ENCODE data around the gene VENTX. TPM values are rescaled to one million over a fixed set of nuclear protein-coding genes. Genes with fewer than 3 reads are reported as not detected.

The VENTX gene
- total RNA-seq, 1 experiment from 2014 or later, result 28.0 TPM

DNA sequence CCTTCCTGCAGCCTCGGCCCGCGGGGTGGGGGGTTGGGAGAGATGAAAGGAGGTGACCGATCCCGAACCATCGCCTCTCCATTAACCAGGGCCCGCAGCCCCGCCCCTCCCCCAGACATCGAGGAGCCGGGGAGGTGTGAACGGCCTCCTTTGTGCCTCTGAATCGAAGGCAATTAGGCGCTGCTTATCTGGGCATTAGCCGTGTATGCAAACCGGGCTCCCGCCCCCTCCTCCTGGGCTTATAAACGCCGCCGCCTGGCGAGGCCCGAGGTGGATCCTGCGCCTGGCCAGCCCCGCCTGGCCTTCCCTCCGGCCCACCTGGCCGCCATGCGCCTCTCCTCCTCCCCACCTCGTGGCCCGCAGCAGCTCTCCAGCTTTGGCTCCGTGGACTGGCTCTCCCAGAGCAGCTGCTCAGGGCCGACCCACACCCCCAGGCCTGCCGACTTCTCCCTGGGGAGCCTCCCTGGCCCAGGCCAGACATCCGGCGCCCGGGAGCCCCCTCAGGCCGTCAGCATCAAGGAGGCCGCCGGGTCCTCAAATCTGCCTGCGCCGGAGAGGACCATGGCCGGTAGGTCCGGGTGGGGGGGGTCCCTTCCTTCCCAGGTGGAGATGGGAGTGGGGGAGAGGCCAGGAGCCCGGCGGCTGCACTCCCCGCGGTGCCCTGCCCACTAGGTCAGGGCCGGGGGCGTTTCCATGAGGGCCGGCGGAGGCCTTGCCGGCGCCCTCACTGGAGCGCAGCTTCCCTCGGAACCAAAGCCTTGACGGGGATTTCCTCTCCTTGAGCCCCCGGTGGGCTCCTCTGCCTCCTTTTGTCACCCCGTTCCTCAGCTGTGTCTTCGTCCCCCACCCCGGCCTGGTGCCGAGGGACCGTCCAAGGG lies at the start of gene VENTX (continued):
- TF ChIP-seq, protein P1, sequence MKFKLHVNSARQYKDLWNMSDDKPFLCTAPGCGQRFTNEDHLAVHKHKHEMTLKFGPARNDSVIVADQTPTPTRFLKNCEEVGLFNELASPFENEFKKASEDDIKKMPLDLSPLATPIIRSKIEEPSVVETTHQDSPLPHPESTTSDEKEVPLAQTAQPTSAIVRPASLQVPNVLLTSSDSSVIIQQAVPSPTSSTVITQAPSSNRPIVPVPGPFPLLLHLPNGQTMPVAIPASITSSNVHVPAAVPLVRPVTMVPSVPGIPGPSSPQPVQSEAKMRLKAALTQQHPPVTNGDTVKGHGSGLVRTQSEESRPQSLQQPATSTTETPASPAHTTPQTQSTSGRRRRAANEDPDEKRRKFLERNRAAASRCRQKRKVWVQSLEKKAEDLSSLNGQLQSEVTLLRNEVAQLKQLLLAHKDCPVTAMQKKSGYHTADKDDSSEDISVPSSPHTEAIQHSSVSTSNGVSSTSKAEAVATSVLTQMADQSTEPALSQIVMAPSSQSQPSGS (CRISPR knock-in tag; IDR thresholded peaks at IDR 0.05; ENCODE audit: borderline replicate concordance, low read depth), result 0 out of 2 replicates have a peak, but pooled peaks have one; percentile 51
- TF ChIP-seq CREM (CRISPR knock-in tag; IDR thresholded peaks at IDR 0.05) (no peak; the same call in 1 of the 2 replicates), FOXP1 (CRISPR knock-in tag; IDR thresholded peaks at IDR 0.05; ENCODE audit: borderline replicate concordance) (peak; percentile 86), TCF7 (CRISPR knock-in tag; IDR thresholded peaks at IDR 0.05; ENCODE audit: low read depth) (0 out of 2 replicates have a peak, but pooled peaks have one; percentile 50), JAZF1 (CRISPR knock-in tag; IDR thresholded peaks at IDR 0.05) (no peak), TP53 (CRISPR knock-in tag; IDR thresholded peaks at IDR 0.05) (peak; percentile 83; the same call in 1 of the 2 replicates), KAT7 (CRISPR knock-in tag; IDR thresholded peaks at IDR 0.05; ENCODE audit: borderline replicate concordance) (0 out of 2 replicates have a peak, but pooled peaks have one; percentile 63), NR2C2 (CRISPR knock-in tag; IDR thresholded peaks at IDR 0.05) (peak; percentile 62), ESRRA (CRISPR knock-in tag; IDR thresholded peaks at IDR 0.05; ENCODE audit: borderline replicate concordance) (peak; percentile 17; the same call in 1 of the 2 replicates), ZNF263 (CRISPR knock-in tag; IDR thresholded peaks at IDR 0.05; ENCODE audit: low read depth) (peak; percentile 47), ZNF423 (CRISPR knock-in tag; IDR thresholded peaks at IDR 0.05) (0 out of 2 replicates have a peak, but pooled peaks have one; percentile 5), ZNF138 (CRISPR knock-in tag; conservative IDR thresholded peaks at IDR 0.05) (peak; percentile 74; the same call in 1 of the 2 replicates), MYBL2 (CRISPR knock-in tag; IDR thresholded peaks at IDR 0.05) (peak; percentile 38; the same call in 1 of the 2 replicates), ZNF219 (CRISPR knock-in tag; IDR thresholded peaks at IDR 0.05; ENCODE audit: borderline replicate concordance) (peak; percentile 87; the same call in 1 of the 2 replicates), TEAD4 (CRISPR knock-in tag; IDR thresholded peaks at IDR 0.05) (peak; percentile 72; the same call in 1 of the 2 replicates), JUN (CRISPR knock-in tag; IDR thresholded peaks at IDR 0.05) (peak; percentile 75; the same call in 1 of the 2 replicates), SMAD3 (CRISPR knock-in tag; IDR thresholded peaks at IDR 0.05; ENCODE audit: borderline replicate concordance) (0 out of 2 replicates have a peak, but pooled peaks have one; percentile 30), IRF2 (CRISPR knock-in tag; IDR thresholded peaks at IDR 0.05; ENCODE audit: borderline replicate concordance, low read depth) (no peak)
- TF ChIP-seq, protein P2, sequence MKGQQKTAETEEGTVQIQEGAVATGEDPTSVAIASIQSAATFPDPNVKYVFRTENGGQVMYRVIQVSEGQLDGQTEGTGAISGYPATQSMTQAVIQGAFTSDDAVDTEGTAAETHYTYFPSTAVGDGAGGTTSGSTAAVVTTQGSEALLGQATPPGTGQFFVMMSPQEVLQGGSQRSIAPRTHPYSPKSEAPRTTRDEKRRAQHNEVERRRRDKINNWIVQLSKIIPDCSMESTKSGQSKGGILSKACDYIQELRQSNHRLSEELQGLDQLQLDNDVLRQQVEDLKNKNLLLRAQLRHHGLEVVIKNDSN (CRISPR knock-in tag; IDR thresholded peaks at IDR 0.05), result peak; percentile 65; the same call in 1 of the 2 replicates
- TF ChIP-seq, protein P3, sequence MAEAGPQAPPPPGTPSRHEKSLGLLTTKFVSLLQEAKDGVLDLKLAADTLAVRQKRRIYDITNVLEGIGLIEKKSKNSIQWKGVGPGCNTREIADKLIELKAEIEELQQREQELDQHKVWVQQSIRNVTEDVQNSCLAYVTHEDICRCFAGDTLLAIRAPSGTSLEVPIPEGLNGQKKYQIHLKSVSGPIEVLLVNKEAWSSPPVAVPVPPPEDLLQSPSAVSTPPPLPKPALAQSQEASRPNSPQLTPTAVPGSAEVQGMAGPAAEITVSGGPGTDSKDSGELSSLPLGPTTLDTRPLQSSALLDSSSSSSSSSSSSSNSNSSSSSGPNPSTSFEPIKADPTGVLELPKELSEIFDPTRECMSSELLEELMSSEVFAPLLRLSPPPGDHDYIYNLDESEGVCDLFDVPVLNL (CRISPR knock-in tag; IDR thresholded peaks at IDR 0.05; ENCODE audit: borderline replicate concordance, low read depth), result peak; percentile 55; the same call in 1 of the 2 replicates
- TF ChIP-seq, protein P4, sequence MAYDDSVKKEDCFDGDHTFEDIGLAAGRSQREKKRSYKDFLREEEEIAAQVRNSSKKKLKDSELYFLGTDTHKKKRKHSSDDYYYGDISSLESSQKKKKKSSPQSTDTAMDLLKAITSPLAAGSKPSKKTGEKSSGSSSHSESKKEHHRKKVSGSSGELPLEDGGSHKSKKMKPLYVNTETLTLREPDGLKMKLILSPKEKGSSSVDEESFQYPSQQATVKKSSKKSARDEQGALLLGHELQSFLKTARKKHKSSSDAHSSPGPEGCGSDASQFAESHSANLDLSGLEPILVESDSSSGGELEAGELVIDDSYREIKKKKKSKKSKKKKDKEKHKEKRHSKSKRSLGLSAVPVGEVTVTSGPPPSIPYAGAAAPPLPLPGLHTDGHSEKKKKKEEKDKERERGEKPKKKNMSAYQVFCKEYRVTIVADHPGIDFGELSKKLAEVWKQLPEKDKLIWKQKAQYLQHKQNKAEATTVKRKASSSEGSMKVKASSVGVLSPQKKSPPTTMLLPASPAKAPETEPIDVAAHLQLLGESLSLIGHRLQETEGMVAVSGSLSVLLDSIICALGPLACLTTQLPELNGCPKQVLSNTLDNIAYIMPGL (CRISPR knock-in tag; IDR thresholded peaks at IDR 0.05), result peak; percentile 37; the same call in 1 of the 2 replicates
- TF ChIP-seq, protein P5, sequence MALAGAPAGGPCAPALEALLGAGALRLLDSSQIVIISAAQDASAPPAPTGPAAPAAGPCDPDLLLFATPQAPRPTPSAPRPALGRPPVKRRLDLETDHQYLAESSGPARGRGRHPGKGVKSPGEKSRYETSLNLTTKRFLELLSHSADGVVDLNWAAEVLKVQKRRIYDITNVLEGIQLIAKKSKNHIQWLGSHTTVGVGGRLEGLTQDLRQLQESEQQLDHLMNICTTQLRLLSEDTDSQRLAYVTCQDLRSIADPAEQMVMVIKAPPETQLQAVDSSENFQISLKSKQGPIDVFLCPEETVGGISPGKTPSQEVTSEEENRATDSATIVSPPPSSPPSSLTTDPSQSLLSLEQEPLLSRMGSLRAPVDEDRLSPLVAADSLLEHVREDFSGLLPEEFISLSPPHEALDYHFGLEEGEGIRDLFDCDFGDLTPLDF (CRISPR knock-in tag; IDR thresholded peaks at IDR 0.05), result peak; percentile 93
- TF ChIP-seq, protein P6, sequence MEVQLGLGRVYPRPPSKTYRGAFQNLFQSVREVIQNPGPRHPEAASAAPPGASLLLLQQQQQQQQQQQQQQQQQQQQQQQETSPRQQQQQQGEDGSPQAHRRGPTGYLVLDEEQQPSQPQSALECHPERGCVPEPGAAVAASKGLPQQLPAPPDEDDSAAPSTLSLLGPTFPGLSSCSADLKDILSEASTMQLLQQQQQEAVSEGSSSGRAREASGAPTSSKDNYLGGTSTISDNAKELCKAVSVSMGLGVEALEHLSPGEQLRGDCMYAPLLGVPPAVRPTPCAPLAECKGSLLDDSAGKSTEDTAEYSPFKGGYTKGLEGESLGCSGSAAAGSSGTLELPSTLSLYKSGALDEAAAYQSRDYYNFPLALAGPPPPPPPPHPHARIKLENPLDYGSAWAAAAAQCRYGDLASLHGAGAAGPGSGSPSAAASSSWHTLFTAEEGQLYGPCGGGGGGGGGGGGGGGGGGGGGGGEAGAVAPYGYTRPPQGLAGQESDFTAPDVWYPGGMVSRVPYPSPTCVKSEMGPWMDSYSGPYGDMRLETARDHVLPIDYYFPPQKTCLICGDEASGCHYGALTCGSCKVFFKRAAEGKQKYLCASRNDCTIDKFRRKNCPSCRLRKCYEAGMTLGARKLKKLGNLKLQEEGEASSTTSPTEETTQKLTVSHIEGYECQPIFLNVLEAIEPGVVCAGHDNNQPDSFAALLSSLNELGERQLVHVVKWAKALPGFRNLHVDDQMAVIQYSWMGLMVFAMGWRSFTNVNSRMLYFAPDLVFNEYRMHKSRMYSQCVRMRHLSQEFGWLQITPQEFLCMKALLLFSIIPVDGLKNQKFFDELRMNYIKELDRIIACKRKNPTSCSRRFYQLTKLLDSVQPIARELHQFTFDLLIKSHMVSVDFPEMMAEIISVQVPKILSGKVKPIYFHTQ (CRISPR knock-in tag; IDR thresholded peaks at IDR 0.05), result no peak
- TF ChIP-seq, protein P7, sequence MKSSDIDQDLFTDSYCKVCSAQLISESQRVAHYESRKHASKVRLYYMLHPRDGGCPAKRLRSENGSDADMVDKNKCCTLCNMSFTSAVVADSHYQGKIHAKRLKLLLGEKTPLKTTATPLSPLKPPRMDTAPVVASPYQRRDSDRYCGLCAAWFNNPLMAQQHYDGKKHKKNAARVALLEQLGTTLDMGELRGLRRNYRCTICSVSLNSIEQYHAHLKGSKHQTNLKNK (CRISPR knock-in tag; IDR thresholded peaks at IDR 0.05), result peak; percentile 19; the same call in 1 of the 2 replicates
- TF ChIP-seq, protein P8, sequence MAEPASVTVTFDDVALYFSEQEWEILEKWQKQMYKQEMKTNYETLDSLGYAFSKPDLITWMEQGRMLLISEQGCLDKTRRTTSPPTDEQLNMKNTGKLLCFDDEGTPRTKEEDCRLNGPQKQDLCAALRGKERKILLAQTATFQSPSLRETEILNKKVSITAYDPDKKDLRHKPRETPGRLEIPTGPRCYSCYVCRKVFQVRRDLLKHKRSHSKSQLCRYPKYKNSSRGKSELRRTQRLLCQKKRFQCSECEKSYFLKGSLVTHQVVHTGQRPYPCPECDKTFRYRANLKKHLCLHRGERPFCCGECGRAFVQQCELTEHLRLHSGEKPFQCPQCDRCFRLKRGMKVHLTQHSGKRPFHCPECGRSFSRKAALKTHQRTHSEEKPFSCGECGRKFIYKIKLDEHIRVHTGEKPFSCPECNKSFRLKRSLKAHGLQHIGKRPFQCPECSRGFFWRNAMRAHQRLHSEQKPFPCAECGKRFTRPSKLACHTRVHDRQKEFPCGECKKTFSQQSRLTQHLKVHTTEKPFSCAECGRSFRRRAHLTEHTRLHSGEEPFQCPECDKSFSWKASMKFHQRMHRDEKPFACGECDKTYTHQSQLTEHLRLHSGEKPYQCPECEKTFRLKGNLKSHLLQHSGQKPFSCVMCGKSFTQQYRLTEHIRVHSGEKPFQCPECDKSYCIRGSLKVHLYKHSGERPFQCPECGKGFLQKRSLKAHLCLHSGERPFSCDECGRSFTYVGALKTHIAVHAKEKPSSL (CRISPR knock-in tag; conservative IDR thresholded peaks at IDR 0.05), result no peak
